ENCODE data around the gene STK32B.

- TF ChIP-seq CTCF (IDR thresholded peaks at IDR 0.05) (no peak), POLR2A (IDR thresholded peaks at IDR 0.05) (no peak)
These were observed 106.8 kb downstream of the STK32B start for GRCh38 chr4:5157791-5158770.
